Neuronal stem cell (in vitro differentiated cells): Measurements from ENCODE around the gene USP20.

Experiments used
- DNase-seq: peaks from one replicate; pipeline ENCODE4 v3.0.0-alpha.2; 2013; ENCODE audit warnings: low spot score
- H2AFZ ChIP-seq: one replicate; pipeline ENCODE4 v1.6.1; 2013; ENCODE audit warnings: mild to moderate bottlenecking, low read length, inconsistent platforms
- H2AK5ac ChIP-seq: 2 replicates; pipeline ENCODE4 v1.6.1; 2013; ENCODE audit warnings: low read depth, mild to moderate bottlenecking, inconsistent platforms, low read length, moderate library complexity, mixed read lengths
- H2BK120ac ChIP-seq: 2 replicates; pipeline ENCODE4 v1.6.1; 2013; ENCODE audit warnings: low read depth, mild to moderate bottlenecking, inconsistent platforms, low read length, moderate library complexity, mixed read lengths
- H2BK12ac ChIP-seq: one replicate; pipeline ENCODE4 v1.6.1; 2013; ENCODE audit warnings: low read length, inconsistent platforms
- H2BK15ac ChIP-seq: 2 replicates; pipeline ENCODE4 v1.6.1; 2013; ENCODE audit warnings: mild to moderate bottlenecking, low read length, inconsistent platforms, mixed read lengths
- H2BK5ac ChIP-seq: one replicate; pipeline ENCODE4 v1.6.1; 2013; ENCODE audit warnings: inconsistent platforms, mild to moderate bottlenecking, low read length, moderate library complexity
- H3K14ac ChIP-seq: one replicate; pipeline ENCODE4 v1.6.1; 2013; ENCODE audit warnings: low read length, inconsistent platforms
- H3K18ac ChIP-seq: 2 replicates; pipeline ENCODE4 v1.6.1; 2013; ENCODE audit warnings: low read length, inconsistent platforms
- H3K23ac ChIP-seq: 2 replicates; pipeline ENCODE4 v1.6.1; 2013; ENCODE audit warnings: low read depth, mild to moderate bottlenecking, mixed read lengths, low read length, inconsistent platforms; ENCODE audit not compliant: poor library complexity
- H3K27ac ChIP-seq: replicated peaks from 3 replicates; pipeline ENCODE4 v1.5.1; 2013; ENCODE audit warnings: low read length, inconsistent platforms
- H3K27me3 ChIP-seq, 3 experiments: 2 replicates each; pipeline ENCODE4 v1.6.1; 2013; ENCODE audit warnings: low read length in 3 of 3, mild to moderate bottlenecking in 2 of 3, inconsistent platforms in 1 of 3, low read depth in 1 of 3, mixed read lengths in 1 of 3, moderate library complexity in 1 of 3; ENCODE audit not compliant: control insufficient read depth in 3 of 3, insufficient read depth in 3 of 3
- H3K36me3 ChIP-seq, 2 donors: replicated peaks in 1 of 2; 2 replicates each; pipeline ENCODE4 v1.6.1; 2013; ENCODE audit warnings: low read length in 2 of 2; ENCODE audit not compliant: control insufficient read depth in 2 of 2, insufficient read depth in 2 of 2
- H3K4ac ChIP-seq: 2 replicates; pipeline ENCODE4 v1.6.1; 2013; ENCODE audit warnings: inconsistent platforms, mild to moderate bottlenecking, low read length, moderate library complexity
- H3K4me1 ChIP-seq, 2 donors: 1 replicate in 1 of 2; 2 replicates in 1 of 2; pipeline ENCODE4 v1.6.1; 2013; ENCODE audit warnings: low read length in 2 of 2, low read depth in 1 of 2; ENCODE audit not compliant: control insufficient read depth in 2 of 2, insufficient read depth in 1 of 2
- H3K4me2 ChIP-seq: one replicate; pipeline ENCODE4 v1.6.1; 2013; ENCODE audit warnings: mild to moderate bottlenecking, low read length, inconsistent platforms; ENCODE audit not compliant: insufficient read depth, poor library complexity, severe bottlenecking
- H3K4me3 ChIP-seq, 2 donors: 2 replicates each; pipeline ENCODE4 v1.5.1; 2013; ENCODE audit warnings: low read length in 2 of 2, mild to moderate bottlenecking in 2 of 2, inconsistent platforms in 1 of 2, moderate library complexity in 1 of 2
- H3K79me1 ChIP-seq: one replicate; pipeline ENCODE4 v1.6.1; 2013; ENCODE audit warnings: low read depth, mild to moderate bottlenecking, inconsistent platforms, low read length, moderate library complexity
- H3K9ac ChIP-seq: one replicate; pipeline ENCODE4 v1.6.1; 2013; ENCODE audit warnings: mild to moderate bottlenecking, low read depth, low read length, inconsistent platforms; ENCODE audit not compliant: poor library complexity
- H3K9me3 ChIP-seq, 2 donors: replicated peaks in 1 of 2; 2 replicates each; pipeline versions ENCODE3 to v1.6.1; 2013; ENCODE audit warnings: low read length in 2 of 2, mild to moderate bottlenecking in 2 of 2, inconsistent platforms in 1 of 2, low read depth in 1 of 2, mixed read lengths in 1 of 2, moderate library complexity in 1 of 2; ENCODE audit not compliant: control insufficient read depth in 2 of 2, insufficient read depth in 1 of 2
- H4K8ac ChIP-seq: one replicate; pipeline ENCODE4 v1.6.1; 2013; ENCODE audit warnings: low read depth, mild to moderate bottlenecking, inconsistent platforms, low read length, moderate library complexity
- H4K91ac ChIP-seq: one replicate; pipeline ENCODE4 v1.6.1; 2013; ENCODE audit warnings: low read length, low read depth, mild to moderate bottlenecking, inconsistent platforms; ENCODE audit not compliant: poor library complexity
- WGBS, 2 donors: extraction: QIAGEN DNeasy Blood & Tissue Kit; methylation state at CpG; one replicate each; pipeline ENCODE4 v1.1.7; 2013; ENCODE audit warnings: missing lambda C conversion rate in 2 of 2, mixed read lengths in 1 of 2; ENCODE audit not compliant: insufficient read length in 2 of 2, insufficient replicate concordance in 1 of 2; ENCODE audit errors: extremely low coverage in 2 of 2; 5-methylcytosine and 5-hydroxymethylcytosine counted together

The USP20 gene

DNA sequence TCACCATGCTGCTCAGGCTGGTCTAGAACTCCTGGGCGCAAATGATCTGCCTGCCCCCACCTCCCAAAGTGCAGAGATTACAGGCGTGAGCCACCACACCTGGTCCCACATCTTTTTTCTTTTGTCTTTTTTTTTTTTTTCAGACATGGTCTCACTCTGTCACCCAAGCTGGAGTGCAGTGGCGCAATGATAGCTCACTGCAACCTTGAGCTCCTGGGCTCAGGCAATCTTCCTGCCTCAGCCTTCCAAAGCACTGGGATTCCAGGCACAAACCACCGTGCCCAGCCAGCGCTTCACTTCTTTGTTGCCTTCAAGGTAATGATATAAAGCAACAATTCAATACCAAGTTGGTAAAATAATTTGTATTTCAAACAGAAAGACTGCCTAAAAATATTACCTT is 78.8 kb downstream of the USP20 start:
- H3K23ac ChIP-seq, result no peak overlapping the region
- no peak overlapping the region for H3K27ac ChIP-seq
- no peak overlapping the region for H2BK15ac ChIP-seq
- H3K14ac ChIP-seq, result no peak overlapping the region
- no peak overlapping the region for H3K4ac ChIP-seq
- no peak for DNase-seq
- H3K79me1 ChIP-seq, result no peaks in the 10 kb centered on the region
- WGBS, 2 donors, result no CpG with 5 or more reads among the region's 5 CpGs
- no peak overlapping the region for H4K91ac ChIP-seq
- H2AFZ ChIP-seq, result no peak overlapping the region
- H2BK5ac ChIP-seq, result no peak overlapping the region
- no peak overlapping the region for H3K9ac ChIP-seq
- H3K4me2 ChIP-seq, result no peak overlapping the region
- H2BK12ac ChIP-seq, result no peak overlapping the region
- no peaks in the 10 kb centered on the region for H3K27me3 ChIP-seq
- no peak overlapping the region for H4K8ac ChIP-seq
- H3K18ac ChIP-seq, result no peak overlapping the region
- no peak overlapping the region for H2AK5ac ChIP-seq
- H2BK120ac ChIP-seq, result no peak overlapping the region
- peaks cover 2 to 13% of the 10 kb centered on the region in 2 donors for H3K36me3 ChIP-seq
- H3K4me1 ChIP-seq, result no peaks in the 10 kb centered on the region
- no peaks in the 10 kb centered on the region for H3K9me3 ChIP-seq
- H3K4me3 ChIP-seq, result no peak overlapping the region

GRCh38 chr9:129916707-129917106 is 81.4 kb downstream of the USP20 start:
- Histone ChIP-seq H3K27me3 (no peaks in the 10 kb centered on the region), H2BK120ac (no peak overlapping the region), H3K14ac (no peak overlapping the region), H4K91ac (no peak overlapping the region), H3K9ac (no peak overlapping the region), H3K4me1 (no peaks in the 10 kb centered on the region), H3K27ac (no peak overlapping the region), H3K4me3 (no peak overlapping the region), H2BK12ac (no peak overlapping the region), H2BK5ac (no peak overlapping the region), H4K8ac (no peak overlapping the region), H3K4me2 (no peak overlapping the region), H3K9me3 (no peaks in the 10 kb centered on the region), H3K23ac (no peak overlapping the region), H3K79me1 (no peaks in the 10 kb centered on the region), H2BK15ac (no peak overlapping the region), H2AFZ (no peak overlapping the region), H3K4ac (no peak overlapping the region), H3K36me3 (peaks cover 2 to 13% of the 10 kb centered on the region in 2 donors), H2AK5ac (no peak overlapping the region), H3K18ac (no peak overlapping the region)
- DNase-seq, result no peak
- no CpG with 5 or more reads among the region's 7 CpGs for WGBS, 2 donors

DNA sequence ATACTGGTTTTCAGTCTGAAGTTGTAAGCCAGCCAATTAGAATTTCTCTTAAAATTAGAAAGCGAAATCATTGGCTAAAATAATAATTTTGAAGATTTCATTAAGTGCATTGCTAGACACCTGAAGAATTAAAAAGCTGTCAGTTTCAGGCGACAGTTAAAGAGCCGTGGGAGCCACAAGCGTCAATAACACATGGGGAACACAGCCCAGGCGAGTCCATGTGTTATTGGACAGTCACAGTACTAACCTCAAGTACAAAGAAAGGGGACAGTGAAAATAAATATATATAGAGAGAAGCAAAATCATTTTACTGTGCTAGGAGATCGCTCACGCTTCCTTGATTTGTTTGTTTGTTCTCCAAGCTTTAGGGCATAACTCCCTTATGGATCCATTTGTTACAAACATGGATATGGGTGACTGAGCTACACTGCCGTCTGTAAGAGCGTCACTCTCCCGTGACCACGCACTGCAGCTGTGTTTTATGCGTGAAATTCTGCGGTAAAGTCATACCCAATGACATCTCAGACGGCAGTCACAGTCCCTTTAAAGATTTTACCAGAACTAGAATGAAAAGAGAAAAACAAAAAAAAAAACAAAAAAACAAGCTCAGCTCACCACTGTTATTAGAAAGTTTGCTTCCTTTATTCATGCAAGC is 83.2 kb downstream of the USP20 start:
- Histone ChIP-seq H2BK120ac (no peak overlapping the region), H3K4me2 (no peak overlapping the region), H2BK12ac (no peak overlapping the region), H3K4me3 (no peak overlapping the region), H2AFZ (no peak overlapping the region), H3K79me1 (no peaks in the 10 kb centered on the region), H3K27ac (no peak overlapping the region), H3K4ac (no peak overlapping the region), H3K18ac (no peak overlapping the region), H2AK5ac (no peak overlapping the region), H4K8ac (no peak overlapping the region), H3K4me1 (no peaks in the 10 kb centered on the region), H3K9me3 (no peaks in the 10 kb centered on the region), H2BK5ac (no peak overlapping the region), H3K14ac (no peak overlapping the region), H4K91ac (no peak overlapping the region), H2BK15ac (no peak overlapping the region), H3K36me3 (peaks cover 2 to 28% of the 10 kb centered on the region in 2 donors), H3K23ac (no peak overlapping the region), H3K27me3 (no peaks in the 10 kb centered on the region), H3K9ac (no peak overlapping the region)
- DNase-seq, result no peak
- no CpG with 5 or more reads among the region's 14 CpGs for WGBS, 2 donors

DNA sequence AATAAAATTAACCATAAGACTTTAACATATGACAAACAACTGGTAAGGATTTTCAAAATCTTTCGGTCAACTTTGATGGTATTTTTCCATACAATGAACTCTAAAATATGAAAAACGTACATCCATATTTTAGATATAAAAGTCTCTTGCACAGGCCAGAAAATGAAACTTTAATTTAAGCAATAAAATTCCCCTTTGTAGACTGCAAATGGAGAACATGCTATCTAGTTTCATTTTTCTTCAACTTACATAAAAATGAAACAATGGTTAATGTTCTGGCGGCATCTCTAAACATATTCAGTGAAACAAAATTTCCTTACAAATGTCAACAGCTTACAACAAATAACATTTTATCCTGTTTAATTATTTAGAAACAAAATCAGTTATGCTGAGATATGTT is 84.0 kb downstream of the USP20 start:
- H2BK120ac ChIP-seq, result no peak overlapping the region
- no CpG with 5 or more reads among the region's 3 CpGs for WGBS, 2 donors
- H3K36me3 ChIP-seq, result peaks cover 2 to 36% of the 10 kb centered on the region in 2 donors
- H2AK5ac ChIP-seq, result no peak overlapping the region
- no peak overlapping the region for H3K9ac ChIP-seq
- H2BK12ac ChIP-seq, result no peak overlapping the region
- no peak overlapping the region for H4K91ac ChIP-seq
- H2BK15ac ChIP-seq, result no peak overlapping the region
- no peaks in the 10 kb centered on the region for H3K27me3 ChIP-seq
- H3K4me1 ChIP-seq, result no peaks in the 10 kb centered on the region
- no peak overlapping the region for H3K18ac ChIP-seq
- H3K4me3 ChIP-seq, result no peak overlapping the region
- H3K9me3 ChIP-seq, result no peaks in the 10 kb centered on the region
- no peak overlapping the region for H3K27ac ChIP-seq
- no peak overlapping the region for H3K4me2 ChIP-seq
- no peak overlapping the region for H3K4ac ChIP-seq
- H2AFZ ChIP-seq, result no peak overlapping the region
- no peak overlapping the region for H3K23ac ChIP-seq
- H3K14ac ChIP-seq, result no peak overlapping the region
- no peaks in the 10 kb centered on the region for H3K79me1 ChIP-seq
- no peak overlapping the region for H2BK5ac ChIP-seq
- no peak for DNase-seq
- no peak overlapping the region for H4K8ac ChIP-seq
